MM.1S (cell line): ENCODE measurements around the gene CPEB1.

Experiments
- CTCF ChIP-seq: fragments of 300-600 bp; sonication (generic); IDR thresholded peaks from 2 replicates; pipeline ENCODE4 v1.5.1; 2016; ENCODE audit warnings: antibody characterized with exemption, low read length, mixed read lengths
- EZH2 ChIP-seq: fragments of 300-600 bp; sonication (generic); optimal IDR thresholded peaks from 2 replicates; pipeline ENCODE3; 2017; ENCODE audit warnings: low read depth, mild to moderate bottlenecking, antibody characterized with exemption, low read length, mixed read lengths

DNA sequence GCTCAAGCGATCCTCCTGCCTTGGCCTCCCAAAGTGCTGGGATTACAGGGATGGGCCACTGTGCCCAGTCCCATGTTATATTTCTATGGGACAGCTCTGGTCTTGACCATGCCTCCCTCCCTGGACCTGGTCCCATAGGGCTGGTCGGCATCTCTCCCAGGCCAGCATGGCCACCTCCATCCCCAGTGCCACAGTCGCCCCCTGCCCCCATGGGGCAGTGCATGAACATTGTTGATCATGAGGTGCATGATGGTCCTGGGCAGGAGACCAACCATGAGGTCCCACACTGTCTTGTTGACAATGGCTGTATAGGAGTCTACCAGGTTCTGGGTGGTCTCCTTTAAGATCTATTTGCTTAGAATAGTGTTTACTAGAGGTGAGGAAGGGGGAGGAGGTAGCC is 113.4 kb downstream of the CPEB1 start:
- no peak for TF ChIP-seq CTCF
- TF ChIP-seq EZH2 = no peak
